Osteocyte (in vitro differentiated cells): ENCODE results near the gene KCNIP3. TPM values are rescaled to one million over a fixed set of nuclear protein-coding genes. Genes with fewer than 3 reads are reported as not detected.
A peak's percentile ranks its signal among the peaks of the same experiment; 100 is the strongest.
"Not testable (repeated sequence)": the region's sequence is repeated elsewhere in the genome, so short reads cannot be mapped to it uniquely, and the experiment has no call there.

Experiments used
- DNase-seq: peaks from one replicate; pipeline ENCODE4 v3.0.0; 2021; ENCODE audit warnings: mixed read lengths; ENCODE audit not compliant: unreplicated experiment; ENCODE audit errors: extremely low spot score
- H3K27ac Mint-ChIP-seq: one replicate; pipeline ENCODE4 v1.8.0; 2021; ENCODE audit warnings: mild to moderate bottlenecking, mixed read lengths; ENCODE audit not compliant: unreplicated experiment
- H3K27me3 Mint-ChIP-seq: one replicate; pipeline ENCODE4 v1.8.0; 2021; ENCODE audit warnings: mixed read lengths; ENCODE audit not compliant: unreplicated experiment
- H3K36me3 Mint-ChIP-seq: one replicate; pipeline ENCODE4 v1.8.0; 2021; ENCODE audit warnings: mixed read lengths; ENCODE audit not compliant: unreplicated experiment
- H3K4me1 Mint-ChIP-seq: one replicate; pipeline ENCODE4 v1.8.0; 2021; ENCODE audit warnings: mixed read lengths; ENCODE audit not compliant: unreplicated experiment
- H3K4me3 Mint-ChIP-seq: one replicate; pipeline ENCODE4 v1.8.0; 2021; ENCODE audit warnings: mild to moderate bottlenecking, moderate library complexity, mixed read lengths; ENCODE audit not compliant: unreplicated experiment
- H3K9me3 Mint-ChIP-seq: one replicate; pipeline ENCODE4 v1.8.0; 2021; ENCODE audit warnings: mixed read lengths; ENCODE audit not compliant: unreplicated experiment
- CTCF ChIP-seq: fragments of 200-600 bp; sonication (generic); IDR thresholded peaks from 2 replicates; pipeline ENCODE4 v1.5.0; 2021; ENCODE audit warnings: antibody characterized with exemption, mild to moderate bottlenecking, moderate library complexity
- total RNA-seq: library from RNA; stranded (reverse); gene quantifications from 2 replicates; pipeline ENCODE4 v1.2.1, GENCODE V29; 2021

Gene KCNIP3
- total RNA-seq, 1 donor from 2014 or later: 1.4 TPM

GRCh38 chr2:95414015-95414594 lies 117.0 kb downstream of the KCNIP3 start:
- not testable (repeated sequence) for H3K4me1 Mint-ChIP-seq, H3K27me3 Mint-ChIP-seq, H3K36me3 Mint-ChIP-seq, H3K4me3 Mint-ChIP-seq, H3K9me3 Mint-ChIP-seq, H3K27ac Mint-ChIP-seq
- peak; percentile 93 for DNase-seq
- TF ChIP-seq CTCF: peak; percentile 89

GRCh38 chr2:95415138-95415537 lies 118.0 kb downstream of the KCNIP3 start:
- not testable (repeated sequence) for DNase-seq, H3K4me1 Mint-ChIP-seq, H3K27ac Mint-ChIP-seq, H3K36me3 Mint-ChIP-seq, H3K4me3 Mint-ChIP-seq, H3K27me3 Mint-ChIP-seq, H3K9me3 Mint-ChIP-seq

DNA sequence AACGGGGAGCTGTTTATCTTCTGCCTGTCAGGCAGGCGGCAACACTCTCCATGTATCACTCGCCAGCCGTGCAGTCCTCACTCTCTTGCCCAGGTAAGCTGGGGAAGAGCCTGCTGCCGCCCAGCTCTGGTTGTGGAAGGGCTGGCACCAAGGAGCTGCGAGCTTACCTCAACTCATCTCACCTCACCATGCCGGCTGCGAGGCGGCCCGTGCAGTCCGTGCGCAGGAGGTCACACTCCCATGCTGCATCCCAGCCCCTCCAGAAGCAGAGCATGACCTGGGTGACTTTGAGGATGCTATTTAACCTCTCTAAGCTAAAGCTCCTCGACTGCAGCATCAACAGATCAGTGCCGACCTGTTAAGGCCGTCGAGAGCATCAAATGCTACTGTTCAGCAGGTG lies 118.4 kb downstream of the KCNIP3 start:
- DNase-seq, H3K27ac Mint-ChIP-seq, H3K4me3 Mint-ChIP-seq, H3K27me3 Mint-ChIP-seq, H3K4me1 Mint-ChIP-seq, H3K9me3 Mint-ChIP-seq, H3K36me3 Mint-ChIP-seq: not testable (repeated sequence)

DNA sequence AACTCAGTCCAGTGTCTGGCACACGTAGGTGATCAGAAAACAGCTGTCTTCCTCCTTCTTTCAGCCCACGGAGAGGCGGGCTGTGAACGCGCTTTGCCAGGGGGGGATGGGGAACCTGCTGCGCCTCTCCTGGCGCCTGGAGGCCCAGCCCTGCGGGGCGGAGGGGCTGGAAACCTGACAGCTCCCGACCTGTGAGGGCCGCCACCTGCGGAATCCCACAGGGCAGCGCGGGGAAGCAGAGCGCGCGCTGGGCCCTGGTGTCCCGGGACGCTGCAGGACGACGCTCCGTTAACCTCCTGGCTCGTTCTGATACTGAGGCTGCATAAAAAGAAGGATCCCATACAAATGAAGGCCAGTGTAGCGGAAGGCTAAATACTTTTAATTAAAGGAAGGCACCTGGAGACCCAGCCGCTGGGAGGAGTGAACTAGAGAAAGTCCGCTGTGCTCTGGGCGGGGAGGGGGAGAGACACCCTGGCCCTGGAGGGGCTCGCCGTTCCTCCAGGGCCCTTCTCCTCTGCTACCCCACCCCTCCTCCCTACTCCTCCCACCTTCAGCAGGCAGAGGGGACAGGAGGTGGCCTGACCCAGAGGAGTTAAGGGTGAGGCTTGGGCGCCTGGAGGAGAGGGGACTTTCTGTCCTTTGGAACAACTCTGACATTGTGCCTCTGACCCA lies 130.2 kb downstream of the KCNIP3 start:
- H3K27ac Mint-ChIP-seq, H3K4me3 Mint-ChIP-seq, H3K36me3 Mint-ChIP-seq, H3K9me3 Mint-ChIP-seq, H3K27me3 Mint-ChIP-seq, DNase-seq, H3K4me1 Mint-ChIP-seq: not testable (repeated sequence)

DNA sequence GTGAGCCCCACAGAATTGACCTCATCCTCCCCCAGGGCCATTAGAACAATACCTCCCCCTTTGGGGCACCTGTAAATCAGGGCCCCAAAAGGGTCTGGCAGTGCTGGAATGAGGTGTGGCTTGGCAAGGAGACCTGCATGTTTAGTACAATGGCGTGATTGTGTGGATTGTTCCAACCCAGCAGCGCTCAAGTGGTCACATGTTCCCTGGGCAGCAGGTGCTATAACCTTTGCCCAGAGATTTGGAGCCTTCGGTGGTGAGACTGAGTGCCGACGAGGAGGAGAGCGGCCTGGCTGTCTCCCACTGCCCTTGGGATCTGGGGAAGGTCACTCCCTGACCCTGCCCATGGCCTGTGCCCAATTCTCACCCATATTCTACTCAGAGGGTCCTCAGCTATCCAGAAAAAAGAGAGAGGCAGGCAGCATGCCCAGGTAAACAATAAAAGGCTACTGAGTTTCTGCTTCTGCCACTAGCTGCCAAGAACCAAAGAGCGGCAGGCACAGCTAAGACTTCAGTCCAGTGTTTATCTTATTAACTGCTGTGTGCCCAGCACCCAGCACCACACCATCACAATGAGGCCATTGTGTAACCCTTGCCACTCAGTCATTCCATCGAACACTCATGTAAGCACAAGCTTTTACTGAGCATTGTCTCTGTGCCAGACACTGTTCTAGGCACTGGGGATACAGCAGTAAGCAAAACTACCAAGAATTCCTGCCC lies 132.8 kb downstream of the KCNIP3 start:
- H3K27me3 Mint-ChIP-seq, H3K27ac Mint-ChIP-seq, H3K4me3 Mint-ChIP-seq, DNase-seq, H3K4me1 Mint-ChIP-seq, H3K36me3 Mint-ChIP-seq, H3K9me3 Mint-ChIP-seq: not testable (repeated sequence)

GRCh38 chr2:95433373-95433772 lies 136.2 kb downstream of the KCNIP3 start:
- H3K4me3 Mint-ChIP-seq, H3K9me3 Mint-ChIP-seq, DNase-seq, H3K36me3 Mint-ChIP-seq, H3K4me1 Mint-ChIP-seq, H3K27me3 Mint-ChIP-seq, H3K27ac Mint-ChIP-seq: not testable (repeated sequence)

DNA sequence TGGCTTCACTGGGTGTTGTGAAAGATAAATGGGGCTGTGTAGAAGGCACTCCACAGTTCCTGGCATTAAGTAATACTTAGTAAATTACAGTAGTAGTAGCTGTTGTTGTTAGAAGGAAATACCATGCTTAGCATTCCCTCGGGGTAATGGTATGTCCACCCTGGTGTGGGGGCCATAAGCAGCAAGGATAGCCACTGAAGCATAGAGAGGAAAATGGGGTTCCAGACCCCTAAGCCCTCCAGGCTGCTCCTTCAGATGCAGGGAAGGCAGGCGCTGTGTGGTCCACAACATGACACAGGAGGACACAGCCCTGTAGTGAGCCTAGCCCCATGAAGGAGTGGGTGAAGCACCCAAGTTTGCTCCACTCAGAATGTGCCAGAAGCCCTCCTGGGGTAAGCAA lies 136.8 kb downstream of the KCNIP3 start:
- H3K4me1 Mint-ChIP-seq, H3K9me3 Mint-ChIP-seq, H3K36me3 Mint-ChIP-seq, H3K4me3 Mint-ChIP-seq, H3K27me3 Mint-ChIP-seq, DNase-seq, H3K27ac Mint-ChIP-seq: not testable (repeated sequence)

GRCh38 chr2:95434507-95435076 lies 137.4 kb downstream of the KCNIP3 start:
- H3K4me3 Mint-ChIP-seq, H3K27me3 Mint-ChIP-seq, H3K4me1 Mint-ChIP-seq, H3K9me3 Mint-ChIP-seq, H3K27ac Mint-ChIP-seq, H3K36me3 Mint-ChIP-seq: not testable (repeated sequence)
- peak; percentile 91 for DNase-seq

DNA sequence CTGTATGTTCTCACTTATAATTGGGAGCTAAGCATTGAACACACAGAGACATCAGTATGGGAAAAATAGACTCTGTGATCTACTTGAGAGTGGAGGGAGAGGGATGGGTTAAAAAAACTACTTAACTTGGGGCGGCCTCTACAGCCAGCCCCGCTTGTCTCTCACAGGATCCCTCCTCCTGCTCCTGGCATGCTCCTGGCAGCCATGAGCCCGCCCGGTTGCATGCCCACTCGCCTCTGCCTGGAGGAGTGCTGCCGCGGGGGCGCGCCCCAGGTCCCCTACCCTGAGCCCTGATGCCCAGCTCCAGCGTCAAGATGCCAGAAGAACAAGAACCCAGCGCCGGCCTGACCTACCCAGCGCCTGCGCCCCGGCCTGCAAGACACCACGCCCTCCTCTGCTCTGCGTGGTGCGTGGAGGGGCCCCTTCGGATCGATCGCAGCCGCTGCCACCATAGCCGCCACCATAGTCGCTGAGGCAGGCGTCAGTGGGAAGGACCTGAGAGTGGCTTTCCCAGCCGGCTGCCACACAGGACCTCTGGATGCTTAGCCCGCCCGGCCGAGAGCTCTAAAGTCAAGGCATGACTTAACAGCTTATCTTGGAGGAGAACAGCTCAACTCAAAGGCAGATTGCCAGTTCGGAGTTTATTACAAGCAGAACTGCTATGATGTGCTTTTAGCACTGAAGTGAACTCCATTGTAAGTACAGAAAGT lies 138.2 kb downstream of the KCNIP3 start:
- H3K4me3 Mint-ChIP-seq, H3K4me1 Mint-ChIP-seq, H3K27me3 Mint-ChIP-seq, H3K27ac Mint-ChIP-seq, H3K9me3 Mint-ChIP-seq, DNase-seq, H3K36me3 Mint-ChIP-seq: not testable (repeated sequence)
